GM12878 (cell line): ENCODE data around the gene PPP1R13B.

ENCODE experiments used
- CBFB ChIP-seq: IDR thresholded peaks from 2 replicates; pipeline ENCODE4 v1.6.1; 2016; ENCODE audit warnings: antibody characterized with exemption, low read depth
- CTCF ChIP-seq, 3 experiments: IDR thresholded peaks in 2 of 3; conservative IDR thresholded peaks in 1 of 3; 2 replicates each; pipeline ENCODE4 v1.5.1; 2011; ENCODE audit warnings: low read depth in 3 of 3, low read length in 3 of 3, mild to moderate bottlenecking in 3 of 3, control low read depth in 2 of 3, moderate library complexity in 2 of 3, inconsistent platforms in 1 of 3, mixed read lengths in 1 of 3; ENCODE audit not compliant: control insufficient read depth in 2 of 3, insufficient read depth in 1 of 3; ENCODE audit errors: extremely low read depth in 1 of 3
- JUND ChIP-seq: IDR thresholded peaks from 2 replicates; pipeline ENCODE4 v1.6.1; 2012; ENCODE audit warnings: low read depth, mild to moderate bottlenecking, low read length, improper control_type of control experiment, moderate library complexity
- MAX ChIP-seq: IDR thresholded peaks from 2 replicates; pipeline ENCODE4 v1.6.1; 2012; ENCODE audit warnings: low read depth, low read length, improper control_type of control experiment
- NFIC ChIP-seq: IDR thresholded peaks from 2 replicates; pipeline ENCODE4 v1.6.1; 2012; ENCODE audit warnings: low read depth, mild to moderate bottlenecking, inconsistent platforms, low read length, moderate library complexity
- POLR2AphosphoS5 ChIP-seq: IDR thresholded peaks from 2 replicates; pipeline ENCODE4 v1.6.1; 2011; ENCODE audit warnings: mild to moderate bottlenecking, low read length, inconsistent platforms
- RAD51 ChIP-seq: fragments of 450-650 bp; IDR thresholded peaks from 2 replicates; pipeline ENCODE4 v1.6.1; 2016; ENCODE audit warnings: moderate library complexity, mild to moderate bottlenecking, inconsistent platforms
- RUNX3 ChIP-seq: IDR thresholded peaks from 2 replicates; pipeline ENCODE4 v1.6.1; 2012; ENCODE audit warnings: low read length, inconsistent platforms
- SPI1 ChIP-seq: IDR thresholded peaks from 2 replicates; pipeline ENCODE4 v1.6.1; 2011; ENCODE audit warnings: low read depth, mild to moderate bottlenecking, low read length, moderate library complexity, borderline replicate concordance; ENCODE audit not compliant: insufficient read depth

GRCh38 chr14:103688441-103688840 lies 158.9 kb downstream of the PPP1R13B start:
- TF ChIP-seq CBFB (no peak), SPI1 (no peak), NFIC (no peak), JUND (no peak), CTCF (IDR thresholded peaks at IDR 0.05 in 2 of 3, conservative IDR thresholded peaks at IDR 0.05 in 1 of 3; ENCODE audit: control insufficient read depth in 2 of 3, extremely low read depth in 1 of 3, insufficient read depth in 1 of 3, low read depth in 3 of 3, low read length in 3 of 3) (no peak), RUNX3 (no peak), MAX (no peak), POLR2AphosphoS5 (no peak), RAD51 (no peak)
